Measurements from ENCODE around the gene ZFAND5.

Gene ZFAND5

DNA sequence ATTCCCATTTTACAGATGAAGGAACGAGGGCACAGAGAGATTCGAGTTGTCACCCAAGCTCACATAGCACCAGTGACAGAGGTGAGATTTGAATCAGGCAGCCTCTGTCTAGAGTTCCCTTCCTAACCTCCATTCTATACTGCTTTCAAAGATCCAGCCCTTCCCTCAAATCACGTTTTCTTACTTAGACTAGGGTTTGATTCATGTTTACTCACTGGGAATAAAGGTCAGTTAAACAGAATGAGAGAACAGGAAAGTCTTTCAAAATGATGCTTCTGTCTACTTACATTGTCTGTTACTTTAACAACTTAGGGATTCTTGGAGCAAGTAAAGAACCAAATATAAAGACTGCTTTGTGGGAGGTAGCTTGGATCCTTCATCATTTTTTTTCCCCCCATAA lies 40.0 kb downstream of the ZFAND5 start:
- DNase-seq (ENCODE audit: low read depth in 2 of 2), result no peak

DNA sequence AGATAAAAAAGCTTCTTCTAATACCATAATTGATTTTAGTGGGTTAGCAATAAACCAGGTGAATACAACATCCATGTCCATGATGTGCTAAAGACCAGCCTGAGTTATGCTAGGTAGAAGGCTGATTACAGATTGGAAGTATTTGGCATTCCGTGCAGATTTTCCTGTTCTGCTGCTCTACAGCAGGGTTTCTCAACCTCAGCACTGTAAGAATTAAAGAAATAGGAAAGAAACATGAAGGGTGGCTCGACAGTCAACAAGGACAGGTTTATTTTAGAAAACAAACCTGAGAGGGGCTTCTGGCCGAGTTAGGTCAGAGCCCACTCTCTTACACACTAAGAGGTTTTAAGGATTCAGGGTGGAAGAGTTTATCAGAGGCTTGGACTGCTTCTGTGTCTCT lies 42.3 kb downstream of the ZFAND5 start:
- DNase-seq (ENCODE audit: low read depth in 2 of 2), result no peak

DNA sequence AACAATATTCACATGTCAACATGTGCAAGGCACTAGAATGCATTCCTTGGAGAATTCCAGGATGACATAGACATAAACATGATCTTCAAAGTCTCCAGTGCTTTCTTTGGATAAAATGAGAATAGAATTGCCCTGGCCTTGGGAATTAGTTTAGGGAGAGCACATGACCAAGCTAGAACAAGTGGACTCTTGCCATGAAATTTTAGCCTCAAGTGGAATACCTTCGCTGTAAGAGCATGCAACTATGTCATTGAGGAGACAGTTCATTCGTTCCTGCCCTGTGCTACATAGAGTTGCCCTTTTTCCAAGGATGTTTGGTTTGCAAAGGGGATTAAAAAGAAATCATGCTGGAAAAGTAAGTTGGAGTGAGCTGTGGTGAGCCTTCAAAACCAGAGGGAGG lies 42.7 kb downstream of the ZFAND5 start:
- no peak for DNase-seq (ENCODE audit: low read depth in 2 of 2)

DNA sequence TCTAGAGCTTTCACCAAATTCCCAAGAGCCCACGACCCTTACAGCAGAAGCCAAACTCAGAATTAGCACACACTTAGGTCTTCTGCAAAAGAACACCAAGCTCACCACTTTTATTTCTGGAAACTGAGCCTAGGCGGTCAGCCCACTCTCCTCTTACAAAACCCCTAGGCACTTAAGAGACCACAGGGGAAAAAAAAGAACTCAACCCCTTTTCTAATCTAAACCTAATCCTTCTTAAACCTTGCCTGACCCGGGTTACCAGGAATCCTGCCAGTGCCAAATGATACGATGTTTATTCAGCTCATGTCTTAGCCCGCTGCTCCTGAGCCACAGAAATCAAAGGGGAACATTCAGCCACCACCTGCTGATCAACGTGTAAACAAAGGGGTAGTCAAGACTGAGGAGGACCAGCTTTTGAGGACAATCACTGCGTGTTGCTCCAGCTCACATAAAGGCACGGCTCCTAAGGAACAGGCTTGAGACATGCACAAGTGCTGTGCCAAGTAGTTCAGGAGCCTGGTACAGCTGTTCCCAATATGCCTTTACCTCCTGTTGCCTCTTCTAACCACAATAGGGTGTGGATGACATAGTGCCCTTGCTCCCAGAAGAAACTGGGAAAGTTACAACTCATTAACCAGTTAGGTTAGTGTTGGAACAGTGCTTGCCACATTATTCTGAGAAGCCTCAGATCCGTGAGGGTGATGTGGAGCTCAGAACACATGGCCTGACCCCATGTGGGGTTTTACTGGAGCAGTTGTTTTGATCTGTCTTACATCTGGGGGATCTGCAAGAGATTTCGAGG lies 49.3 kb downstream of the ZFAND5 start:
- no peak for DNase-seq (ENCODE audit: low read depth in 2 of 2)

DNA sequence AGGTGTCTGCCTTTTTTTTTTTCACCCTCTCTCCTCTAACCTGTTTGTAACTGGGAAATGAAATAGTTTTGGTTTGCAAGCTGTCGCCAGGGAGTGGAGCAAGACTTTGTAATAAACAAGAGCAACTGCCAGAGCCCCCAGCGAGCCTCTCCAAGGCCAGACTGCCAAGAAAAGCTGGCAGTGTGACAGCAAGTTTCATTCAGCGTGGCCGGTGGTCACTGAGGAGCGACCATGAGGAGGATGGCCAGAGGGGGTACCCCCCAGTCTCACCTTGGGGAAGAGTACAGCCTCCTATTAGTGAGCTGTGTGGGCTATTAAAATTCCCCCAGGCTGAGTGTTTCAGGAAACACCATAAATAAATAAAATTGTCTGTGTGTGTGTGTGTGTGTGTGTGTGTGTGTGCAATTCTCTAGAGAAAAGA lies 49.9 kb downstream of the ZFAND5 start:
- no peak for DNase-seq (ENCODE audit: low read depth in 2 of 2)

DNA sequence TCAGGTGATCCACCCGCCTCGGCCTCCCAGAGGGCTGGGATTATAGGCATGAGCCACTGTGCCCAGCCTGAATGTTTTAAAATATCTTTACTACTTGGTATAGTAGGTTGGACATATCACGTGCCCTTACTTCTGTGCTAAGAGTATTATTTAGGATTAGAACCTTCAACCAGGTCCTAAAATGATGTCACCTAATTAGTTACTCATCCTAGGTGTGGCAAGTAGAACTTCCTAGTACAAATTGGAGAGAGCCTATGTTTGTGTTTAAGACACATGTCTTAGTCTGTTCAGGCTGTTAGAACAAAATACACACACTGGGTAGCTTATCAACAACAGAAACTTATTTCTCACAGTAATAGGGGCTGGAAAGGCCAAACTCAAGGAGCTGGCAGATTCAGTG lies 51.5 kb downstream of the ZFAND5 start:
- DNase-seq (ENCODE audit: low read depth in 2 of 2), result no peak

DNA sequence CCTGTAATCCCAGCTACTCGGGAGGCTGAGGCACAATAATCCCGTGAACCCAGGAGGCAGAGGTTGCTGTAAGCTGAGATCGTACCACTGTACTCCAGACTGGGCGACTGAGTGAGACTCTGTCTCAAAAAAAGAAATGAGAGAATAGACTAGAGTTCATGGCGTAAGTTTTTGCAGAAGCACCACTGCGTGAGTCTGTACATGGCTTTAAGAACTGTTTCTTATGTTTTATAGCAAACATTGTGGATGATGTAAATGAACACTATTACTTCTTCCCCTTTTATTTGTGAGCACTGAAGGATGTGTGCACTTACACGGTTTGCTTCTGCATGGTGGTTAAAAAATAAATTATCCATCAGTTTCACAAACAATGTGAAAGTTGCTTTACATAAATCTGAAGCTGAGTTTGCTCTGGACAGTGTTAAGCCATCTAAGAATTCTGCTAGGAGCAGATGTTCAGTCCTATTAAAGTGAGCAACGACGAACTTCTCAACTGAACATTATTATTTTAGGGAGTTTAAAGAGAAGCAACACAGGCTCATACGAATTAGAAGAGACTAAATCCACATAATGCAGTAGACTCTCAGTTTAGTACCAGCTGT lies 52.5 kb downstream of the ZFAND5 start:
- no peak for DNase-seq (ENCODE audit: low read depth in 2 of 2)

DNA sequence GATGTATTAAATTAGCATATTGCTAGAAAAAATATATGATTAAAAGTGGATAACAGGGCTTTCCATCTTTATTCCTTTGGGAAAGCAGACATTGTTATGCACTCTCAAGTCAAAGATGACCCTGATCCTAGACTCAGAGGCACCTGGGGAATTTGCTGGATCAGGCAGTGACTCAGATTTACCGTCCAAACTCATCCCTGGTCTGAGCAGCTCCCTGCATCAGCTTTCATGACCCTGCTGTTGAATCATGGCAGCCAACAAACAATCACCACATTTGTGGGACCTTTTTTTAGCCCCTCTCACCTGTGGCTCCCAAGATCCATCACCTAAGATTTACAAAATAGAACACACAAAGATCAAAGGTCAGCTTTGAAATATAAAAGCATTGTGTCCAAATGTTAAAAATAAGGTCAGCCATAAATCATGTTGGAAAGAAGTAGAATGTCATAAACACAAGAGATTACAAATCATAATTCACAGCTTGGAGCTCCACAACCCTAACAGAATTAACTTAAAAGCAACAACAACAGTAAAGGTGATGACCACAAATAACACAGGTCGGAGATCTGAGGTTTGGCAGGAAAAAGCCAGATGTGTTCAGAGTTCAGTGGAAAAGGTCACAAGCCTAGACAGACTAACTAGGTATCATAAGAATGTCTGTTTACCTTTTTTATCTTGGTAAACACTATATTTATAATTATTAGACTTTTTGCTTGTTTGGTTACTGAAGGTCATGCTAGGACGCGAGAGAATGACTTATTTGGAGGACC lies 55.5 kb downstream of the ZFAND5 start:
- DNase-seq (ENCODE audit: low read depth in 2 of 2), result no peak

DNA sequence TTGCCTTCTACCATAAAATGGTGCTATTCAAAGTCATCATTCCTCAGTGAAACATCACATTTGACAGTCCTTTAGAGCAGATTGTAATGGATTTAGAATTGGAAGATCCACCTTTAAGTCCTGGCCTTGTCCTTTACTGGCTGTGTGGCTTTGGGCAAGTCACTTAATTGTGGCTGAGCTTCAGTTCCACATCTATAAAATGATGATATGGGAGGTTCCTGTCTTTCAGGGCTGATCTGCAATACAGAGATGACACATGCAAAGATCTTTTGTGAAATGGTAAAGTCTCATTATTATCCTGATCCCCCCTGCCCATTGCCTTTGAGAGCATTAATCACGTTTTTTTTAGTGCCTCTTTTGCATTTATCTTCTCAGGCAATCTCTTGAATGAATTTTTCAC lies 58.2 kb downstream of the ZFAND5 start:
- DNase-seq (ENCODE audit: low read depth in 2 of 2), result no peak

DNA sequence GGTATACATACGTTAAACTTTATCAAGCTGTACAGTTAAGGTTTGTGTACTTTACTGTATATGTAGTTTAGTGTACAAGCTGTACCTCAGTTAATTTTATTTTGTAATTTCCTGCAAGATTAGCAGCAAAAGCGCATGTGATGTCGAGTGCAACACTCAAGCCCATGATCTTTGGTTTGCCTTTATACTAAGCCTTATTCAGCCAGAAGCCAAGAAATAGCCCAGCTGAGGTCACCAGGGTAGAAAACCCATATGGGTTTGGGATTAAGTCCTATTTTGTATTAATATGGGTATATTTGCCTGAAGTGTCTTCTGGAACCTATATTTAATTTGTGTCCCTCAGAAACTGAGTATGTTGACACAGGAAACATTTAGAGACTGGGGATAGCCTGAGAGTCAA lies 59.3 kb downstream of the ZFAND5 start:
- DNase-seq (ENCODE audit: low read depth in 2 of 2), result no peak

DNA sequence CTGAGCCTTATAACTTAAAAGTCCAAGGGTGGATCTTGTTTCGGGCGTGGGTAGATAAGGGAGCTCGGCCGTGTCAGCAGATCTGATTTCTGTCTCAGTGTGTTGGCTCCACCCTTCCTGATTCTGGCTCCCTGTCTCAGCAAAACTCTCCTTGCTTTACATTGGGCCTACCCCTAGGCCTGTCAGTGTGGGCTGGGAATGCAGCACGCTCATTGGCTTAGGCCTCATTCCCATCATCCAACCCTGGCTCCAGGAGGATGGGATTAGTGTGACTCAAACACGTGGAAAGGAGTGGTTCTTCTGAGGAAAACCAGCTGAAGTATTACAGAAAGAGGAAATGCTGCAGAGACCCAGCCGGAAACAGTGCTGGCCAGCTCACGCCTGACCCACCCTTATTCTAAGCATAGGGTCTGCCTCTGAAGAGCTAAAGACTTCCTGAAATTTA lies 59.9 kb downstream of the ZFAND5 start:
- no peak for DNase-seq (ENCODE audit: low read depth in 2 of 2)

DNA sequence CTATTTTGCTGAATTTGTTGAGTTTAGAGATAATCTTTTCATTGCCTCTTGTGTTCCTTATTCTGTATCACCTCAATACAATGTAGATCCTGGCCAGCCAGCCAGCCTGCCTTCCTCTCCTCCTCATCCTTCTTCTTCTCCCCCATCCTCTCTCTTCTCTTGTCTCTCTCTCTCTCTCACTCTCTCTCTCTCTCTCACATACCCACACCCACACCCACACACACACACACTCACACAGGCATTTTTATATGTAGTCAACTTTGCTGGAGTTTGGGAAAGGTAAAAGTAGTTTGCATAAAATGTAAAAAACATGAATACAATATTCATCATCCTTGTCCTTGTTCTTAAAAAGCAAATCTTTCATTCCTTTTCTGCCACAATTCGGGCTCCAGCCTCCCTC lies 60.5 kb downstream of the ZFAND5 start:
- DNase-seq (ENCODE audit: low read depth in 2 of 2), result no peak
